CD14-positive monocyte (primary cell): ENCODE data around the gene IGDCC3. TPM values are rescaled to one million over a fixed set of nuclear protein-coding genes. Genes with fewer than 3 reads are reported as not detected.

Experiments
- DNase-seq, 3 donors: peaks; one replicate each; pipeline ENCODE4 v3.0.0-alpha.2; 2011 to 2022
- H2AFZ ChIP-seq: 2 replicates; pipeline ENCODE4 v1.6.0; 2012; ENCODE audit warnings: mild to moderate bottlenecking, low read depth, low read length, inconsistent platforms; ENCODE audit not compliant: insufficient read depth, poor library complexity, severe bottlenecking
- H3K27ac ChIP-seq, 2 donors: 1 replicate in 1 of 2; 2 replicates in 1 of 2; pipeline ENCODE4 v1.5.1; 2012 to 2013; ENCODE audit warnings: low read length in 2 of 2, control low read depth in 1 of 2, inconsistent platforms in 1 of 2, low read depth in 1 of 2, mild to moderate bottlenecking in 1 of 2
- H3K27me3 ChIP-seq, 2 donors: one replicate each; pipeline versions ENCODE4 v1.6.0 to v1.6.1; 2011 to 2013; ENCODE audit warnings: low read length in 2 of 2; ENCODE audit not compliant: control insufficient read depth in 2 of 2, insufficient read depth in 2 of 2
- H3K36me3 ChIP-seq, 2 donors: replicated peaks in 1 of 2; 1 replicate in 1 of 2; 2 replicates in 1 of 2; pipeline versions ENCODE4 v1.5.1 to v1.6.1; 2012 to 2013; ENCODE audit warnings: low read length in 2 of 2, control low read depth in 1 of 2, inconsistent platforms in 1 of 2, mild to moderate bottlenecking in 1 of 2; ENCODE audit not compliant: insufficient read depth in 2 of 2, control insufficient read depth in 1 of 2
- H3K4me1 ChIP-seq, 2 donors: 1 replicate in 1 of 2; 2 replicates in 1 of 2; pipeline versions ENCODE4 v1.5.1 to v1.6.1; 2012 to 2013; ENCODE audit warnings: low read length in 2 of 2, control low read depth in 1 of 2, inconsistent platforms in 1 of 2, mild to moderate bottlenecking in 1 of 2, moderate library complexity in 1 of 2; ENCODE audit not compliant: insufficient read depth in 2 of 2, control insufficient read depth in 1 of 2
- H3K4me2 ChIP-seq: replicated peaks from 2 replicates; pipeline ENCODE3; 2012; ENCODE audit warnings: low read length, moderate library complexity, mild to moderate bottlenecking; ENCODE audit not compliant: poor library complexity, severe bottlenecking; ENCODE audit errors: extremely low read depth
- H3K4me3 ChIP-seq, 3 experiments: fragments of 200-600 bp in 1 of 3; sonication (generic) in 1 of 3; replicated peaks in 1 of 3; 1 replicate in 2 of 3; 2 replicates in 1 of 3; pipeline ENCODE4 v1.5.1; 2011 to 2013; ENCODE audit warnings: low read length in 3 of 3, mild to moderate bottlenecking in 3 of 3, control low read depth in 2 of 3, low read depth in 2 of 3, inconsistent platforms in 1 of 3, moderate library complexity in 1 of 3
- H3K79me2 ChIP-seq: 2 replicates; pipeline ENCODE4 v1.6.0; 2012; ENCODE audit warnings: mild to moderate bottlenecking, control low read depth, inconsistent platforms, low read length, moderate library complexity; ENCODE audit not compliant: insufficient read depth
- H3K9ac ChIP-seq: 2 replicates; pipeline ENCODE4 v1.6.0; 2017; ENCODE audit warnings: low read length, mild to moderate bottlenecking; ENCODE audit not compliant: insufficient read depth, poor library complexity, severe bottlenecking
- H3K9me3 ChIP-seq, 2 donors: replicated peaks in 1 of 2; 1 replicate in 1 of 2; 2 replicates in 1 of 2; pipeline versions ENCODE4 v1.5.1 to v1.6.1; 2012 to 2013; ENCODE audit warnings: low read length in 2 of 2, control low read depth in 1 of 2; ENCODE audit not compliant: control insufficient read depth in 1 of 2, insufficient read depth in 1 of 2
- H4K20me1 ChIP-seq: 2 replicates; pipeline ENCODE4 v1.6.0; 2012; ENCODE audit warnings: mild to moderate bottlenecking, low read length, control low read depth, moderate library complexity; ENCODE audit not compliant: insufficient read depth
- H3K27ac Mint-ChIP-seq, 7 donors: one replicate each; pipeline ENCODE4 v1.8.0; 2020; ENCODE audit warnings: mild to moderate bottlenecking in 7 of 7, mixed read lengths in 7 of 7, moderate library complexity in 6 of 7, inconsistent platforms in 2 of 7
- H3K27me3 Mint-ChIP-seq, 3 donors: one replicate each; pipeline ENCODE4 v1.8.0; 2021 to 2022; ENCODE audit warnings: low read depth in 3 of 3, mild to moderate bottlenecking in 3 of 3, mixed read lengths in 3 of 3, moderate library complexity in 3 of 3, inconsistent platforms in 1 of 3
- H3K36me3 Mint-ChIP-seq, 2 donors: one replicate each; pipeline ENCODE4 v1.8.0; 2020; ENCODE audit warnings: mixed read lengths in 2 of 2, inconsistent platforms in 1 of 2, mild to moderate bottlenecking in 1 of 2
- H3K4me1 Mint-ChIP-seq: one replicate; pipeline ENCODE4 v1.8.0; 2020; ENCODE audit warnings: mild to moderate bottlenecking, mixed read lengths
- H3K4me3 Mint-ChIP-seq, 2 donors: one replicate each; pipeline ENCODE4 v1.8.0; 2020; ENCODE audit warnings: mild to moderate bottlenecking in 2 of 2, mixed read lengths in 2 of 2, moderate library complexity in 1 of 2
- H3K9me3 Mint-ChIP-seq, 7 donors: one replicate each; pipeline ENCODE4 v1.8.0; 2020 to 2022; ENCODE audit warnings: mixed read lengths in 7 of 7, mild to moderate bottlenecking in 6 of 7, moderate library complexity in 6 of 7, inconsistent platforms in 2 of 7
- WGBS: methylation state at CpG from one replicate; pipeline ENCODE4 v1.1.5; 2013; ENCODE audit warnings: missing lambda C conversion rate; ENCODE audit not compliant: insufficient coverage; 5-methylcytosine and 5-hydroxymethylcytosine counted together
- intact Hi-C, 2 donors: fragments of 100-400 bp; cut with micrococcal nuclease; formaldehyde crosslinking; loops; one replicate each; pipeline versions ENCODE4 v1.15.0 to v1.15.1; 2023
- polyA plus RNA-seq, 3 donors: library from polyadenylated mRNA; depleted of rRNA in 1 of 3; unstranded in 2 of 3; stranded (reverse) in 1 of 3; fragments of 300-500 nt in 2 of 3; fragments of >200 nt in 1 of 3; fragmentation: Illumina TruSeq in 2 of 3; gene quantifications; 1 replicate in 2 of 3; 2 replicates in 1 of 3; pipeline ENCODE4 v1.2.3, GENCODE V29; 2012 to 2021
- TF ChIP-seq, protein P1 (sequence below): fragments of 200-600 bp; IDR thresholded peaks from one replicate; pipeline ENCODE4 v1.8.0; 2022; ENCODE audit warnings: antibody characterized with exemption, mild to moderate bottlenecking

Gene IGDCC3
- polyA plus RNA-seq, 3 donors, result not detected

GRCh38 chr15:65391732-65392131 lies 13.9 kb upstream of the IGDCC3 start:
- H3K27me3 Mint-ChIP-seq, result peaks cover 35 to 45% (median 37%) of the 10 kb centered on the region in 3 donors
- Histone ChIP-seq H3K4me3 (no peak overlapping the region), H3K9me3 (peaks cover 0 to 14% of the 10 kb centered on the region in 2 donors), H3K27ac (no peak overlapping the region), H4K20me1 (no peaks in the 10 kb centered on the region), H3K79me2 (no peaks in the 10 kb centered on the region), H3K4me1 (no peaks in the 10 kb centered on the region), H3K9ac (no peak overlapping the region), H3K27me3 (peaks cover 16 to 32% of the 10 kb centered on the region in 2 donors), H2AFZ (no peak overlapping the region), H3K4me2 (no peak overlapping the region), H3K36me3 (no peaks in the 10 kb centered on the region)
- TF ChIP-seq, protein P1, sequence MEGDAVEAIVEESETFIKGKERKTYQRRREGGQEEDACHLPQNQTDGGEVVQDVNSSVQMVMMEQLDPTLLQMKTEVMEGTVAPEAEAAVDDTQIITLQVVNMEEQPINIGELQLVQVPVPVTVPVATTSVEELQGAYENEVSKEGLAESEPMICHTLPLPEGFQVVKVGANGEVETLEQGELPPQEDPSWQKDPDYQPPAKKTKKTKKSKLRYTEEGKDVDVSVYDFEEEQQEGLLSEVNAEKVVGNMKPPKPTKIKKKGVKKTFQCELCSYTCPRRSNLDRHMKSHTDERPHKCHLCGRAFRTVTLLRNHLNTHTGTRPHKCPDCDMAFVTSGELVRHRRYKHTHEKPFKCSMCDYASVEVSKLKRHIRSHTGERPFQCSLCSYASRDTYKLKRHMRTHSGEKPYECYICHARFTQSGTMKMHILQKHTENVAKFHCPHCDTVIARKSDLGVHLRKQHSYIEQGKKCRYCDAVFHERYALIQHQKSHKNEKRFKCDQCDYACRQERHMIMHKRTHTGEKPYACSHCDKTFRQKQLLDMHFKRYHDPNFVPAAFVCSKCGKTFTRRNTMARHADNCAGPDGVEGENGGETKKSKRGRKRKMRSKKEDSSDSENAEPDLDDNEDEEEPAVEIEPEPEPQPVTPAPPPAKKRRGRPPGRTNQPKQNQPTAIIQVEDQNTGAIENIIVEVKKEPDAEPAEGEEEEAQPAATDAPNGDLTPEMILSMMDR, result no peak
- intact Hi-C loops, result no loop called here
- 100% methylated on average over 2 of the region's 10 CpGs for WGBS
- H3K4me1 Mint-ChIP-seq, result no peaks in the 10 kb centered on the region
- no peak overlapping the region for H3K4me3 Mint-ChIP-seq
- no peaks in the 10 kb centered on the region for H3K36me3 Mint-ChIP-seq
- no peak for DNase-seq
- no peak overlapping the region for H3K27ac Mint-ChIP-seq
- peaks cover 0 to under 1% (median 0%) of the 10 kb centered on the region in 7 donors for H3K9me3 Mint-ChIP-seq

GRCh38 chr15:65390447-65390846 lies 12.6 kb upstream of the IGDCC3 start:
- no peak overlapping the region for H3K27ac Mint-ChIP-seq
- no peak overlapping the region for H3K27ac ChIP-seq
- H3K4me1 ChIP-seq, result peaks cover under 1 to 4% of the 10 kb centered on the region in 2 donors
- TF ChIP-seq, protein P1, result no peak
- no peak overlapping the region for H3K9ac ChIP-seq
- H3K79me2 ChIP-seq, result no peaks in the 10 kb centered on the region
- no CpG with 5 or more reads among the region's 1 CpG for WGBS
- H3K4me3 Mint-ChIP-seq, result no peak overlapping the region
- no peaks in the 10 kb centered on the region for H3K36me3 Mint-ChIP-seq
- peaks cover 5% of the 10 kb centered on the region for H3K4me1 Mint-ChIP-seq
- H3K9me3 ChIP-seq, result peaks cover 0 to 5% of the 10 kb centered on the region in 2 donors
- H4K20me1 ChIP-seq, result no peaks in the 10 kb centered on the region
- H3K27me3 Mint-ChIP-seq, result peaks cover 27 to 35% (median 28%) of the 10 kb centered on the region in 3 donors
- H3K4me3 ChIP-seq, result no peak overlapping the region
- H3K9me3 Mint-ChIP-seq, result no peaks in the 10 kb centered on the region
- peaks cover 8 to 21% of the 10 kb centered on the region in 2 donors for H3K27me3 ChIP-seq
- intact Hi-C loops, result no loop called here
- H3K36me3 ChIP-seq, result no peaks in the 10 kb centered on the region
- no peak overlapping the region for H2AFZ ChIP-seq
- no peak for DNase-seq
- no peak overlapping the region for H3K4me2 ChIP-seq
